Glutamatergic neuron (in vitro differentiated cells): ENCODE results near the gene CPSF3. TPM values are rescaled to one million over a fixed set of nuclear protein-coding genes. Genes with fewer than 3 reads are reported as not detected.

Experiments used
- DNase-seq: peaks from one replicate; pipeline ENCODE4 v3.0.0; 2022
- H3K27ac Mint-ChIP-seq: one replicate; pipeline ENCODE4 v1.8.0; 2020; ENCODE audit warnings: mild to moderate bottlenecking, mixed read lengths, inconsistent platforms; ENCODE audit not compliant: unreplicated experiment
- H3K27me3 Mint-ChIP-seq: one replicate; pipeline ENCODE4 v1.8.0; 2020; ENCODE audit warnings: mild to moderate bottlenecking, moderate library complexity, mixed read lengths, inconsistent platforms; ENCODE audit not compliant: unreplicated experiment
- H3K36me3 Mint-ChIP-seq: one replicate; pipeline ENCODE4 v1.8.0; 2020; ENCODE audit warnings: mild to moderate bottlenecking, mixed read lengths, inconsistent platforms; ENCODE audit not compliant: unreplicated experiment
- H3K4me1 Mint-ChIP-seq: one replicate; pipeline ENCODE4 v1.8.0; 2020; ENCODE audit warnings: mild to moderate bottlenecking, low read depth, mixed read lengths, inconsistent platforms; ENCODE audit not compliant: unreplicated experiment
- H3K4me3 Mint-ChIP-seq: one replicate; pipeline ENCODE4 v1.8.0; 2020; ENCODE audit warnings: mild to moderate bottlenecking, mixed read lengths, inconsistent platforms; ENCODE audit not compliant: unreplicated experiment
- H3K9me3 Mint-ChIP-seq: one replicate; pipeline ENCODE4 v1.8.0; 2020; ENCODE audit warnings: mild to moderate bottlenecking, moderate library complexity, mixed read lengths, inconsistent platforms; ENCODE audit not compliant: unreplicated experiment
- total RNA-seq: library from RNA; stranded (reverse); fragmentation: NEBNext Ultra II Directional; extraction: Animal tissue kit (Norgen Biotek cat#: 25700); gene quantifications from one replicate; pipeline ENCODE4 v1.2.1, GENCODE V29; 2021; ENCODE audit not compliant: unreplicated experiment
- TF ChIP-seq, protein P1 (sequence below): fragments of 200-600 bp; sonication (generic); IDR thresholded peaks from one replicate; pipeline ENCODE4 v1.5.0; 2021; ENCODE audit not compliant: partially characterized antibody, unreplicated experiment

CPSF3 gene
- total RNA-seq, 1 donor from 2014 or later, result 33.3 TPM

DNA sequence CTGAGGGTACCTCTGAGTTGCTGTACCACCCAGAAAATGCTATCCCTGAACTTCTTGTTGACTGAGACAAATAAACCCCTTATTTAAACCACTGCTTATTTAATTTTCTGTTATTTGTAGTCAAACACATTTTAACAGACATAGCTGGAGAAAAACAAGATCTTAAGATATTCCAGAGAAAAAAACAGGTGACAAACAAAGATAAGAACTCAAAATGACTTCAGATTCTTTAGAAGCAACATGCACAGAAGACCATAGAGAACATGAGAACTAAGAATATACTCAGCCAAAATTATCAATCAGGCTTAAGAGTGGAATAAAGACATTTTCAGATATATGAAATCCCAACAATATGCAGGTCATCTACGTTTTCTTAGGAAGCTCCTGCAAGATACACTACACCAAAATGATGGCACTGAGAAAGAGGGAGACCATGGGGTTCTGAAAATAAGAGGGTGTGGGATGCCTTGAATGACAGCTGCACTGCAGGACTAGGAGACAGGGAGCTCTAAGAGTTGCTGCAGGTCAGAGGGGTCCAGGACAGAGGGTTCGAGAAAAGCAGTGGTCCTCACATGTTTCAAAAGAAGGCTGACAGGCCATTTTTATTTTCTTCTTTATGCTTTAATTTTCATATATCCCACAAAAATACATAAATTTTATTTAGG is 93.8 kb downstream of the CPSF3 start:
- DNase-seq, result no peak
- H3K4me1 Mint-ChIP-seq, result no peaks in the 10 kb centered on the region
- H3K36me3 Mint-ChIP-seq, result peaks cover 5% of the 10 kb centered on the region
- H3K9me3 Mint-ChIP-seq, result no peaks in the 10 kb centered on the region
- no peak overlapping the region for H3K27ac Mint-ChIP-seq
- no peak overlapping the region for H3K4me3 Mint-ChIP-seq
- H3K27me3 Mint-ChIP-seq, result no peaks in the 10 kb centered on the region
- TF ChIP-seq, protein P1, sequence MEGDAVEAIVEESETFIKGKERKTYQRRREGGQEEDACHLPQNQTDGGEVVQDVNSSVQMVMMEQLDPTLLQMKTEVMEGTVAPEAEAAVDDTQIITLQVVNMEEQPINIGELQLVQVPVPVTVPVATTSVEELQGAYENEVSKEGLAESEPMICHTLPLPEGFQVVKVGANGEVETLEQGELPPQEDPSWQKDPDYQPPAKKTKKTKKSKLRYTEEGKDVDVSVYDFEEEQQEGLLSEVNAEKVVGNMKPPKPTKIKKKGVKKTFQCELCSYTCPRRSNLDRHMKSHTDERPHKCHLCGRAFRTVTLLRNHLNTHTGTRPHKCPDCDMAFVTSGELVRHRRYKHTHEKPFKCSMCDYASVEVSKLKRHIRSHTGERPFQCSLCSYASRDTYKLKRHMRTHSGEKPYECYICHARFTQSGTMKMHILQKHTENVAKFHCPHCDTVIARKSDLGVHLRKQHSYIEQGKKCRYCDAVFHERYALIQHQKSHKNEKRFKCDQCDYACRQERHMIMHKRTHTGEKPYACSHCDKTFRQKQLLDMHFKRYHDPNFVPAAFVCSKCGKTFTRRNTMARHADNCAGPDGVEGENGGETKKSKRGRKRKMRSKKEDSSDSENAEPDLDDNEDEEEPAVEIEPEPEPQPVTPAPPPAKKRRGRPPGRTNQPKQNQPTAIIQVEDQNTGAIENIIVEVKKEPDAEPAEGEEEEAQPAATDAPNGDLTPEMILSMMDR, result no peak

DNA sequence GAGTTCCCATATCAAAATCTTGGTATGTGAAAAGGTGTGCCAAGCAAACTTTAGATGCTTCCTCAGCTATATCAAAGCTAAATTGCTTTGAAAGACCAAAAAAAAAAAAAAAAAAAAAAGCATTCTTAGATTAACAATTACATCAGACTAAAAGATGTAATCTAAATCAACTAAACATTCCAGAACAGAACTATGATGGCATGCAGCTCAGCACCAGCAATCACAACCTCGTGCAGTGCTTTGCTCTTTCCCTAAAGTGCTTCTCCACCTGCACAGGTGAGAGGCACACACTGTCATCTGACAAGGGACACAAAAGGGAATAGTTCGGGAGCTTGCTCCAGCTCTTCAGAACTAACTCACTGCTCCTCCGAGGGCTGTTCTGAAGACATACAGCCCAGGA is 94.7 kb downstream of the CPSF3 start:
- Mint-ChIP-seq H3K27ac (no peak overlapping the region), H3K4me3 (no peak overlapping the region), H3K27me3 (no peaks in the 10 kb centered on the region), H3K4me1 (no peaks in the 10 kb centered on the region), H3K9me3 (no peaks in the 10 kb centered on the region), H3K36me3 (peaks cover 5% of the 10 kb centered on the region)
- DNase-seq, result no peak
- TF ChIP-seq, protein P1, result no peak

DNA sequence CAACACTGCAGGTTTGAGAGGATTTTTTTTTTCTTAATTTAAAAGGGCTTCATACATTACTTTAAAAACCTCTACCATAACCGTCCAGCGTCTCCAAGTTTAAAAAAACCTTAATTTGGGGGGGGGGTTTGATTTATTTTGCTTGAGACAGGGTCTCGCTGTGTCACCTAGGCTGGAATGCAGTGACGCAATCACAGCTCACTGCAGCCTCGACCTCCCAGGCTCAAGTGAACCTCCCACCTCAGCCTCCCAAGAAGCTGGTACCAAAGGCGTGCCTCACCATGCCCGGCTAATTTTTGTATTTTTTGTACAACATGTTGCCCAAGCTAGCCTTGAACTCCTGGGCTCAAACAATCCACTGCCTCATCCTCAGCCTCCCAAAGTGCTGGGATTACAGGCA is 95.3 kb downstream of the CPSF3 start:
- Mint-ChIP-seq H3K4me1 (no peaks in the 10 kb centered on the region), H3K9me3 (no peaks in the 10 kb centered on the region), H3K27me3 (no peaks in the 10 kb centered on the region), H3K27ac (no peak overlapping the region), H3K36me3 (peaks cover 5% of the 10 kb centered on the region), H3K4me3 (no peak overlapping the region)
- no peak for DNase-seq
- TF ChIP-seq, protein P1, result no peak

DNA sequence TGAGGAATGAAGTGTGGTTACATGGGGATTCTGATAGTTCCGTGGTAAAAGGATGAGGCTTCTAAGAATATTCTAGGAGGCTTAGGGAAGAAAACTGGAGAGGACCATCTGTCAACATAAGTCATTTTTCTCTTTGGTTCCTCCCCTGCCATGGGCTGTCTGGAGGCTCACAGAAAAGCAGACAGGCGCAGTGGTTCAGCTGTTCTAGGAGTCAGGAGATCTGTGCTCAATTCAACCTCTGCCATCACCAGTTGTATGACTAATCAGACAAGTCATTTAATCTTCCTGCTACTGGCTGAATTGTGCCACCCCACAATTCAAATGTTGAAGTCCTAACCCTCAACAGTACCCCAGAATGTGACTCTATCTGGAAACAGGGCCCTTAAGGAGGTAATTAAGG is 95.8 kb downstream of the CPSF3 start:
- TF ChIP-seq, protein P1, result no peak
- H3K36me3 Mint-ChIP-seq, result peaks cover 5% of the 10 kb centered on the region
- no peak overlapping the region for H3K4me3 Mint-ChIP-seq
- H3K27me3 Mint-ChIP-seq, result no peaks in the 10 kb centered on the region
- H3K9me3 Mint-ChIP-seq, result no peaks in the 10 kb centered on the region
- no peaks in the 10 kb centered on the region for H3K4me1 Mint-ChIP-seq
- no peak overlapping the region for H3K27ac Mint-ChIP-seq
- no peak for DNase-seq

Other genes starting within 250 kb of the CPSF3 start
- 49.6 TPM for gene ASAP2, start 216.8 kb upstream of the CPSF3 start, total RNA-seq
- gene ITGB1BP1, start 126 bp upstream of the CPSF3 start, total RNA-seq, result 62.7 TPM
- 24.4 TPM for gene IAH1, start 50.9 kb downstream of the CPSF3 start, total RNA-seq
- gene ADAM17, start 132.2 kb downstream of the CPSF3 start, total RNA-seq, result 23.8 TPM
- gene YWHAQ, start 207.3 kb downstream of the CPSF3 start, total RNA-seq, result 533 TPM